Right ventricle myocardium superior (tissue), 1 donor: Measurements from ENCODE around the gene TMCC2. TPM values are rescaled to one million over a fixed set of nuclear protein-coding genes. Genes with fewer than 3 reads are reported as not detected.
"Not testable (repeated sequence)": the region's sequence is repeated elsewhere in the genome, so short reads cannot be mapped to it uniquely, and the experiment has no call there.

Source experiments
- ATAC-seq: fragments of 200-7000 bp; cut with Tn5 transposase; one replicate; pipeline ENCODE4 v1.9.1; 2020; ENCODE audit warnings: mild to moderate bottlenecking; ENCODE audit not compliant: poor library complexity
- DNase-seq: peaks from one replicate; pipeline ENCODE4 v3.0.0-alpha.2; 2020
- intact Hi-C: fragments of 100-400 bp; cut with DNase I; formaldehyde crosslinking; loops from one replicate; pipeline ENCODE4 v1.11.2; 2022
- total RNA-seq: library from RNA; stranded (reverse); fragmentation: NEBNext Ultra II Directional; extraction: Animal tissue kit (Norgen Biotek cat#: 25700); gene quantifications from one replicate; pipeline ENCODE4 v1.2.1, GENCODE V29; 2021
- donor health status: DM: no; HTN: yes; CAD: no; lungs with severe emphysema.

TMCC2 gene
- total RNA-seq, 1 donor from 2014 or later: 1.3 TPM

DNA sequence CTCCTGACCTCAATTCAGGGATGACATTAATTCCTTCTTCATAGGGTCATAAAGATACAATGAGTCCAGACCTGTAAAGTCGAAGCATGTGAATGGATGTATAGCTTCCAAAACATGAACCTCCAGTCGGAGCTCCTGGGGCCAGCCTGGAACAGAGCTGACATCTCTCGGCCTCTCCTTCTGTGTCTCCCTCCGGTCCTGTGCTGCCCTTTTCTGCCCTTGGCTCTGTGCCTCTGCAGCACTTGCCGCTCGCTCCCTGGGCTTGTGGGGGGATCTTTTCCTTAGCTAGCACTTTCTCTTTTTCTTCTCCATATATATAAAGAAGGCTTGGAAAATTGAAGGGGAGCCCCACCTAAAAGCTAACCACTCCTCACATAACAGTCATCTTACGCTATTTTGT lies 42.5 kb downstream of the TMCC2 start:
- intact Hi-C loops: no loop called here
- ATAC-seq (no peak), DNase-seq (no peak)

DNA sequence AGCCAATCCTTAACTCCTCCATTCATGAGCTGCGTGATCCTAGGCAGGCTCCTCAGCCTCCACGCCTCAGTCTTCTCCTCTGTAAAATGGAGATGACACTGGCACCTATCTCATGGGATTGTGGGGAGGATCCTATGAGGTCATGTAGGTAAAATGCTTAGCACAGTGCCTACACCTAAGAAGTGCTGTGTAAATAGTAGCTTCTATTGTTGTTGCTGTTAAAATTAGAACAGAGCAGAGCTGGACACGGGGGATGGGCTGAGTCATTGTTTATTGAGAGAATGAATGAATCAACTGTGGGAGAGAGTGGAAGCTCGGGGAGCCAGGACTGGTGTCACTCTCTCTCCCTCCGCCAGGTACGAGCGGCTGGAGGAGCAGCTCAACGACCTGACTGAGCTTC lies 43.0 kb downstream of the TMCC2 start:
- DNase-seq (no peak), ATAC-seq (peak; percentile 37)
- intact Hi-C loops: no loop called here

DNA sequence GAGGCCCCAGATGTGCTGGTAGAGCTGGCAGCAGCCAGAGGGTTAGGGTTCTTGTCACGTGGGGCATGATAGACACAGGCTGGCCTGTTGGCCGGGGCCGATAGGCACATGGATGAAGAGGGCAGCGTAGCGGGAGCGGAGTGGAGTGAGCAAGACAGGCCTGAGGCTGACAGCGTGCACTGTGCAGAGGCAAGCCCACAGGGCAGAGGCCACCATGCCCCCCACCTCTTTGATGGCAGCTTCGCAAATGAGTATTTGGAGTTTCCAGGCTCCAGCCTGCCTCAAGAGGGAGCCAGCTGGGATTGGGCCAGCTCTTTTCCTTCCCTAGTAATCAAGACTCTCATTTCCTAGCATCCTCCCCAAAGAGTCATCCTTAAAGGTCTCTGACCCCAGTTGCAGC lies 43.5 kb downstream of the TMCC2 start:
- DNase-seq (peak; percentile 57), ATAC-seq (peak; percentile 4)
- intact Hi-C loops: no loop called here

DNA sequence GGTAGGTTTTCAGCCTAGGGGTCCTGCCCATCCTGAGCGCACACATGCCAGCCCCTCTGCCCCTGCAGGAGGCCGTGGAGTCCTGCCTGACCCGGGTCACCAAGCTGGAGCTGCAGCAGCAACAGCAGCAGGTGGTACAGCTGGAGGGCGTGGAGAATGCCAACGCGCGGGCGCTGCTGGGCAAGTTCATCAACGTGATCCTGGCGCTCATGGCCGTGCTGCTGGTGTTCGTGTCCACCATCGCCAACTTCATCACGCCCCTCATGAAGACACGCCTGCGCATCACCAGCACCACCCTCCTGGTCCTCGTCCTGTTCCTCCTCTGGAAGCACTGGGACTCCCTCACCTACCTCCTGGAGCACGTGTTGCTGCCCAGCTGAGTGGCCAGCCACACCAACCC lies 44.0 kb downstream of the TMCC2 start:
- ATAC-seq (no peak), DNase-seq (no peak)
- intact Hi-C loops: no loop called here

DNA sequence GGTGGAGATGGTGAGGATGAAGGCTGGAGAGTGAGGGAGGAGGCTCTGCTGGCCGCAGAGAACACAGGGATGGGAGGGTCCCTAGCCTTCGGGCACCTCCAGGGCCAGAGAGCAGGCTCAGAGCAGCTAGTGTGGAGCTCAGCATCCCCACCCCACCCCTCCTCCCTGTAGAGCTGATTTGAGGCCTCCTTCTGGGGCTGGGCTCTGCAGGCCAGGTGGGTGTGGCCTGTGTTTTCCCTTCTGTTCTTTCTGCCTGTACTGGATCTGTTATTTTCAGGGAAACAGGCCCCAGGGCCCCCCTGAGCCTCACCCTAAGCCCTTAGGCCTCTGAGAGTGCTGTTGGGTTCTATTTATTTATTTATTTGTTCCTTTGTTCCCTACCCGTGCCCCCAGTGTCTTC lies 44.8 kb downstream of the TMCC2 start:
- no peak for ATAC-seq
- intact Hi-C loops: no loop called here
- DNase-seq: no peak

DNA sequence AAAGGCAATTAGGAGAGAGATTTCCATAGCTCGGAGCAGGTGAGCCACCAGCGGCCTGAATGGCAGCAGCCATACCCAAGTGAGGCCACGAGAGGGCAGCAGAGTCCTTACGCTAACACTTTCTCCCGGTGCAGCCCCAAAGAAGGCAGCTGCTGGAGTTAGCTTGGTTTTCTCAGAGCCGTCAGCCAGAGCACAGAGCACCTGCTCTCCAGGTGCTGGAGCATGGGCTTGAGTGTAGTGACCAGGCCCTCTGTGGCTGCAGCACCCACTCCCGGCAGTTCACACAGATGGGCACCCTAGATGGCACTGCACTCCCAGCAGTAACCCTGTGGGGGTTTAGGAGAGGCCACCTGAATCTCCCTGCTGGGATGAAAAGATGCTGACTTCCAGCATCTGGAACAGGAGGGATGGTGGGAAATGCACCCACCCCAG lies 45.8 kb downstream of the TMCC2 start:
- intact Hi-C loops: loop anchor here (1.0 kb wide), 1 partner anchor 52 kb away; no protein-coding TSS in a partner anchor
- DNase-seq (peak; percentile 91), ATAC-seq (peak; percentile 88)

DNA sequence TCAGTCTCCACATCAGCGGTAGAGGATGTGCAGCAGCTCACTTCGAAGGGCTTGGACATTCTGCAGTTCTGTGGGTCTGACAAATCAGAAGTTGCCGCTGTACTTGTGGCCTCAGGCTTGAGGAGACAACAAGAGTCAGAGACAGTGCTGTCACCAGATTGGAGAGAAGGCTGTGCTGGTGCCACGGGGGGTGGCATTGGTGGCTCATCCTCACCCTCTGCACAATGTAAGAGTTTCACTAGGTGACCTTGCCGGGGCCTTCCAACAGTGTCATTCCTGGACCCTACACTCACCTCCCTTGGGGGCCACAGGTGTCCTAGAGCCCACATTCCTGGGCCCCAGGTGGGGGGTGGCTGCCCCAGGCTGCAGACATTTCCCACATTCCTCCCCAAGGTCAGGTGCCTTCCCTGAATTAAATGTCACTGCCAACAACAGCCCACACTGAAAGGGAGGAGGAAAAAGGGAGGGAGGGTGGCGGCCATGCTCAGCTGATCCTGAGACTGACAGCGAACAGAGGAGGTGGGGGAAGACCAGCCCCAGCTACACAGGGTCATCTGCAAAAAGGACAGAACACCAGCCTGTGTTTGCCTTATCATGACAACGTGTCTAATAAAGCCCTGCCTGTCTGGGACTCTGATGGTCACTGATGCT lies 46.4 kb downstream of the TMCC2 start:
- ATAC-seq (no peak), DNase-seq (no peak)
- intact Hi-C loops: no loop called here

DNA sequence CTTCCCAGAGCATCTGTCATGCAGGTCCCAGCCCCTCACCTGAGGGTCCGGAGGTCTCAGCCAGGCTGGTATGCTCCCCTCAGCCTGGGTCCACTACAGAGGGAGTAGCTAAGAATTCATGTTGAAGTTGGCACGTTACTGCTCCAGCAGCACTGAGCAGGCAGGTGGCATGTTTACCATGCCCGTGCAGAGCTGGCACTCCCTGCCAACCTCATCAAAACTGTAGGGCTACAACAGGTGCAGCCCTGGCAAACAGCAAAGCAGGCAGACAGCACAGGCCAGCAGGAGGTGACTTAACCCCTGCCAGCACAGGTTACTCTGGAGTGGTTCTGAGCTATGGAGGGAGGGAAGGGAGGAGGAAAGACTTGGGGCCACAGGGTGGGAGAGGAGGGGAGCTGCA lies 47.4 kb downstream of the TMCC2 start:
- DNase-seq (no peak), ATAC-seq (no peak)
- intact Hi-C loops: no loop called here

DNA sequence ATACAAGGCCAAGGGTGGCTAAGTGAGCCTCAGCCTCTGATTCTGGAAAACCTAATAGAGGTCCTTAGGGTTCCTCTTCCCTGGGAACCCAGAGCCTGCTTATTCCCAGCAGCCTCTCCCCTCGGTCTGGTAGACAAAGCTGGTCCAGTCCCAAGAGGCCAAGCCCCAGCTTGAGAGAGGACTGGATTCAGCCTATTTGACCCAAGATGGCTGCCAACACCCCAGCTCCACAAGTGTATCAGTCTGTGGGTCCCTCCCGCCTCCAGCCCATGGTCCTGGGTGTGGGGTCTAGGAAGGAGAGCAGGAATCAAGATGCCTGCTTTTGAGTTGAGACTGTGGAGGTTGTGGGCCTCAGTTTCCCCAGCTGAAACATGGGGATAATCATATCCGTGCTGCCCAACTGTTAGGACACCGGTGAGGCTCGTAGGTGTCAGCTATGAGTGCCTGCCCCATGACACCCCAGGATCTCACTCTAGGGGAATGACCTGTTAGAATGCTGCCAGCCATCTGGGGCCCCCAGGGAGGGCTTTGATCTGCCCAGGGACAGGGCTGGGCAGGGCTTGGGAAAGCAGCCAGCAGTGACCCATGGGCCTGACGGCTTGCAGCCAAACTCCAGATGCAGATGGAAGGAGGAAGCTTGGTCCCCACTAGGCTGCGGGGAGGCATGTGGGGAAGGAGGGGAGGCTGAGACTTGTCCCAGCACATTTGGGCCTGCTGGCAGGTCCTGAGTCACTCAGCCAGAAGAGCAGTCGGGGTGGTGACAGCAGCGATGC lies 48.4 kb downstream of the TMCC2 start:
- no peak for ATAC-seq
- intact Hi-C loops: no loop called here

DNA sequence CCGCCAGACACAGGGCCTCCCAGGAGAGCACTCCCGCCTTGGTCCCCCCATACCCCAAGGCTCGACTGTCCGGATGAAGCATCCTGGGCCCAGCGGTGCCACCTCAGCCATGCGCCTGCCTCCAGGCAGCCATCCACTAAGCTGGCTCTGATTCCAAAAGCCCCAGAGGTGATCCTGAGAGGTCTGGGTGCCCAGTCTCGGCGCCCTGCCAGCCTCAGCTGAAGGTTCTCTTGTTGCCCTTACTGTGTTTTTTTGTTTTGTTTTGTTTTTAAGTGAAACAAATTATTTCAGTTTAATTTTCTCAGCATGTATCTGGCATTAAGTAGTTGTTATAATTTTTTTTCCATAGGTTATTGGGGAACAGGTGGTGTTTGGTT lies 48.9 kb downstream of the TMCC2 start:
- DNase-seq (no peak), ATAC-seq (no peak)
- intact Hi-C loops: no loop called here

More for the DNA sequence above, 48.4 kb downstream of the TMCC2 start:
- no peak for DNase-seq

DNA sequence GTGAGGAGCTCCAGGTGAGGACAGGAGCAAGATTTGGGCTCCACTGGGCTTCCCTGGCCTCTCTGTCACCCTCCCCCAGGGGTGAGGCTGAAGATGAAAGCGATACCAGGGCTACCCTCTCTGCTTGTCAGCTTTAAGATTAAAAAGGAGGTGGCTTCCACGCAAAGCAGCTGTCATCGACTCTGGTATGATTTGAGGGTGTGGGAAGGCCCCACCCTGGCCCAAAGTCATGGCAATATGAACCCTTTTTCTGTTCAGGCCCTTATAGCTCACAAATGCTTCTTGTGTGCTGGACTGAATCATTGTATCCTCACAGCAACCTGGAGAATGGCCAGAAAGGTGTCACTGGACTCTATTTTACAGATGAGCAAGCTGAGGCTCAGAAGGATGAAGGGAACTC lies 52.2 kb downstream of the TMCC2 start:
- ATAC-seq (no peak), DNase-seq (no peak)
- intact Hi-C loops: no loop called here

DNA sequence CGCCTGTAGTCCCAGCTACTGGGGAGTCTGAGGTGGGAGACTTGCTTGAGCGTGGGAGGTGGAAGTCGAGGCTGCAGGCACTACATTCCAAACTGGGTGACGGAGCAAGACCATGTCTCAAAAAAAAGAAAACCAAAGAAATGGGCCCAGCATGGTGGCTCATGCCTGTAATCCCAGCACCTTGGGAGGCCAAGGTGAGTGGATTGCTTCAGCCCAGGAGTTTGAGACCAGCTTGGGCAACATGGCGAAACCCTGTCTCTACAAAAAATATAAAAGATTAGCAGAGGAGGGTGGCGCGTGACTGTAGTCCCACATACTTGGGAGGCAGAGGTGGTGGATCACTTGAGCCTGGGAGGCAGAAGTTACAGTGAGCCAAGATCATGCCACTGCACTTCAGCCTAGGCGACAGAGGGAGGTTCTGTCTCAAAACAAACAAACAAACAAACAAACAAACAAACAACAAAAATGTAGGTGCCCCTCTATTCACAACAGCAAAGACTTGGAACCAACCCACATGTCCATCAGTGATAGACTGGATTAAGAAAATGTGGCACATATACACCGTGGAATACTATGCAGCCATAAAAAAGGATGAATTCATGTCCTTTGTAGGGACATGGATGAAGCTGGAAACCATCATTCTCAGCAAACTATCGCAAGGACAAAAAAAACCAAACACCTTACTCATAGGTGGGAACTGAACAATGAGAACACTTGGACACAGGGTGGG lies 53.1 kb downstream of the TMCC2 start:
- intact Hi-C loops, DNase-seq, ATAC-seq: not testable (repeated sequence)

DNA sequence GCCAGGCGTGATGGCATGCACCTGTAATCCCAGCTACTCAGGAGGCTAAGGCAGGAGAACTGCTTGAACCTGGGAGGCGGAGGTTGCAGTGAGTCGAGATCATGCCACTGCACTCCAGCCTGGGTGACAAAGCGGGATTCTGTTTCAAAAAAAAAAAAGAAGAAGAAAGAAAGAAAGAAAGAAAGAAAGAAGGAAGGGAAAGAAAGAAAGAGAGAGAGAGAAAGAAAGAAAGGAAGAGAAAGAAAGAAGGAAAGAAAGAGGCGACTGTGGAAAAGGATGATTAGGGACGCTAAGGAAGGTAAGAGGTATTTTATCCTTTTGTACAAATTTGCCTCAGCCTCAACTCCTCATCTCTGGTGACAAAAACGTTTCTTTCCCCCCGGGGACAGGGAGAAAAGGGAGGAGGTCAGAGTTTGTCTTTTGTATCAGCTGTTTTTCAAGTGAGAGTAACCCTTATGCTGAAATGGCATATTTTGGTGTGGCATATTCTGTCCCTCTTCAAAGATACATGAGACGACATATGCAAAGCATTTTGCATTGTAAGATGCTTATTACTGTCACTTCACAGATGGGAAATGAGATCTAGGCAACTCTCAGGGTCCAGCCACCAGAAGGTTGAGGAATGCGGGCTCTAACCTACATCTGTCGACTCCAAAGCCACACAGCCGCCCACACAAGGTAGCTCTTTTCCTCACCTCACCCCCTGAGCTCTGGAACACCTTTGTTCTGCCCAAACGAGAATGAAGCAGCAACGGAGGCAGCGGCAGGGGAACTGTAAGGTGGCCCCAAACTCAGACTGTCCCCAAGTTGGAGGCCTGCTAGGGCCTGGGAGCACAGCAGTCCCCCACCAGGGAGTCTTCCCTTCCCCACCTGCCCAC lies 55.8 kb downstream of the TMCC2 start:
- intact Hi-C loops: no loop called here
- DNase-seq: no peak

DNA sequence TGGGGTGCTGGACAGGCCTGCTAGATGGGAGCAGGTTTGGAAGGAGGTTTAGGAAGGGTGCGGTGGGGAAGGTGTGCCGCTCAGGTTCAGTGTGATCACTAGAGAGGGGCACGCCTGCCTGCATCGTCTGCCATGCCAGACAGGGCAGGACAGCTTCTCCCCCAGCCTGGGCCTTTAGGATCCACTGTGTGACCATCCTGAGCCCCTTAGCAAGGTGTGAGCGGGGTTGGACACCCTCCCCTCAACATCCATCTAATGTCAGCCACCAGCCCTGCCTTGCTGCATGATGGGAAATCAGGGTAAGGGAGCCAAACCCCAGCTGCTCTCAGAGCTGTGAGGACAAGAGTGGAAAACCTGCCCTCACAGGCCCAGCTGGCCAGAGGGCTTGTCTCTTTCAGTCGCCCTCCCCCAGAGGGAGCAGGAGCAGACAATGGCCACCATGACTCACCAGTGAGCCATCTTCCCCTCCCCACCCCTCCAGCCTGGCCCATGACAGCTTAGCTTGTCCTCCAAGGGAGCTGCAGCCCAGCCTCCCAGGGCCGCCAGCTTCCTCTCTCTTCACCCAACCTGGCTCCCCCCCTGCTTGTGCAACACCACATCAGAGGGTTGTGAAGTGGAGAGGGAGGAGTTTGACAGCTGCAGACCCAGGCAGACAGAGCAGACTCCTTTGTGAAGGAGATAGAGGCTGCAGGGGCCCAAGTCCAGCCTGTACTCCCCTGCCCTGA lies 56.8 kb downstream of the TMCC2 start:
- intact Hi-C loops: no loop called here
- DNase-seq (peak; percentile 89), ATAC-seq (peak; percentile 90)

More for the DNA sequence above, 55.8 kb downstream of the TMCC2 start:
- no peak for ATAC-seq

DNA sequence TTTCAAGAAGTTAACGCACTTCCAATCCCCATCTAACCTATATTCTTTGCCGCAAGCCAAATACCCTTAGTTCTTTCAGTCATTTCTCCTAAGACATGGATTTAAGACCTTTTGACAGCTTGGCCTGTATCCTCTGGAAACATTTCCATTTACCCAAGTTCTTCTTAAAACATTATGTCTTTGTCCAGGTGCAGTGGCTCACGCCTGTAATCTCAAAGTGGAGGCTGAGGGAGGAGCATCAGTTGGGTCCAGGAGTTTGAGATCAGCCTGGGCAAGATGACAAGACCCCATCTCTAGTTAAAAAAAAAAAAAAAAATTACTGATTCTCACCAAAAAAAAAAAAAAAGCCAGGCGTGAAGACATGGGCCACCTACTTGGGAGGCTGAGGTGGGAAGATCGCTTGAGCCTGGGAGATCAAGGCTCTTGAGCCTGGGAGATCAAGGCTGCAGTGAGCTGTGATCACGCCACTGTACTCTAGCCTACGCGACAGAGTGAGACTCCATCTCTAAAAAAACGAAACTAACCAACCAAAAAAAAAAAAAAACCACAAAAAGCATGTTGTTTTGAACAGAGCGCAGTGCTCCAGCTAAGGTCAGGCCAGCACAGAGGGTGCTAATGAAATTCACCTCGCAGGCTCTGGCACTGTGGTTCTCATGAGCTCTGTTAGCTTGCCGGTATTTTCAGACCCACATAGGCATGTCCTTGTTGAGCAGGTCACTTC lies 57.8 kb downstream of the TMCC2 start:
- DNase-seq: no peak
- intact Hi-C loops: no loop called here

DNA sequence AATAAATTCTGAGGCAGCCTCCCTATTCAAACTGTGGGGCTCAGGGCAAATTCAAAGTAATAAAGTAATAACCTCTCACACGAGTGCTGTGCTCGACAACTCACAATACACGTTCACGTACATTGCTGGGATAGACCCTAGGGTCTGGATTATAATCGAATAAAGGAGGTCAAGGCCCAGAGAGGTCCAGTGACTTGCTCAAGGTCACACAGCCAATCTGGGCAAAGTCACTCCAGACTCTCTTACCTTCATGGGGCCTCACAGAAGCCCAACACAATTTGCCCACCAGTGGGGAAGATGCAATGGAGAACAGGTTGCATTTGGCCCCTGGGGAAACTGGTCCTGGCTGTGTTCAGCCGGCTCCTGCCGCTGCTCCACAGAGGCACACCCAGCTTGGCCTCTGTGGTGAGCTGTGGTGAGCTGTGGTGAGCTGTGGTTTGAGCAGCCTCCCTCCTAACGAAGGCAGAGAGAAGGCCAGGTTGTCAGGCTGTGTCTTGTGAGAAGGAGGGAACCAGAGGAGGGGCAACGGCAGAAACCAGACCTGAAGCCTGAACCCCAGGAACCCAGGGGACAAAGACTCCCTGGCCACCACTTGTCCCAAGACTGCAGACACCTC lies 58.7 kb downstream of the TMCC2 start:
- ATAC-seq: no peak
- no peak for DNase-seq
- intact Hi-C loops: no loop called here

More for the DNA sequence above, 57.8 kb downstream of the TMCC2 start:
- ATAC-seq: peak; percentile 22

DNA sequence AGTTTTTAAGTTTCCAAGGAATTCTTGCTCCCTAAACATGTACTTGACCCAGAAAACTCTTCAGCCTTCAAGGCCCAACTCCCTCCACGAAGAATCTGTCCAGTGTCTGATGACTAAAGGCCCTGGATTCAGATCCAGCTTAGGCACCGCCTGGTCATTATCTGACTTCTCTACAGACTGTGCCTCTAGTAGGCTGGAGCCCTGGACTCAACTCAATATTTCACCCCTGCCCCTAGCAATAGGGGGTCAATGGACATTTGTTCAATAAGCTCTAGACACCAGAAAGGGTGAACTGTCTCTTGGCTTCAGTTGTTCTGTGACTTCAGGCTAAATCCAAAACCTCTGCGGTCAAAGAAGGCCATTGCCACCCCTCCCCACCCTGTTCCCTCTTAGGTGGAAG lies 59.3 kb downstream of the TMCC2 start:
- no peak for ATAC-seq
- no peak for DNase-seq
- intact Hi-C loops: no loop called here
